ENCODE data around the gene VPS29. TPM values are rescaled to one million over a fixed set of nuclear protein-coding genes. Genes with fewer than 3 reads are reported as not detected.

Gene VPS29
- total and polyA plus RNA-seq, 9 of the 15 experiments (the other 6 are each of a cell fraction or from before 2014, with no cell fraction given): 85.8 to 638 (median 272) TPM

- DNase-seq (ENCODE audit: extremely low read depth in 1 of 4, low spot score in 3 of 4) (no peak), ATAC-seq (no peak), FAIRE-seq (no peak)
- Histone ChIP-seq H4K20me1 (replicated peaks; ENCODE audit: control insufficient read depth, insufficient read depth, low read length) (no peaks in the 10 kb centered on the region; the same call in 1 of the 2 replicates), H3K9ac (ENCODE audit: insufficient read depth in 1 of 2, low read depth in 2 of 2, low read length in 2 of 2) (peak overlapping the region in 1 of 2 experiments; percentile 2; a peak in 1 of 4 replicates), H3K36me3 (ENCODE audit: control insufficient read depth, insufficient read depth, low read length) (peaks cover 42% of the 10 kb centered on the region), H3K79me2 (ENCODE audit: control insufficient read depth, insufficient read depth, low read length) (peaks cover 53% of the 10 kb centered on the region), H3K9me3 (replicated peaks; ENCODE audit: control insufficient read depth, insufficient read depth, low read depth, low read length) (no peaks in the 10 kb centered on the region), H2AFZ (ENCODE audit: low read depth, low read length) (no peak overlapping the region), H3K4me2 (ENCODE audit: insufficient read depth, low read length) (no peak overlapping the region), H3K27me3 (ENCODE audit: control insufficient read depth in 2 of 2, insufficient read depth in 2 of 2, low read length in 2 of 2) (no peaks in the 10 kb centered on the region), H3K27ac (ENCODE audit: extremely low read depth, low read depth, low read length) (no peak overlapping the region; the same call in 2 of the 3 replicates), H3K4me3 (no peak overlapping the region), H3K9me1 (ENCODE audit: control insufficient read depth, insufficient read depth, low read length) (no peaks in the 10 kb centered on the region), H3K4me1 (replicated peaks in 1 of 2; ENCODE audit: control insufficient read depth in 2 of 2, insufficient read depth in 2 of 2, low read length in 2 of 2) (peaks cover 25 to 31% of the 10 kb centered on the region in 2 experiments; a peak in 4 of 5 replicates)
- ChIA-PET POLR2A (interaction anchor here (1.4 kb wide), 1 partner anchor 15 kb away, joined by 4 read pairs; the partner anchor contains the start of gene ARPC3), CTCF (ENCODE audit: low intra/inter-chr PET ratio) (no interaction called here)
- TF ChIP-seq U2AF2 (optimal IDR thresholded peaks at IDR 0.05; ENCODE audit: low read depth, low read length): no peak
- no peak for TF ChIP-seq NELFE (IDR thresholded peaks at IDR 0.05; ENCODE audit: insufficient read depth, insufficient read length)
- TF ChIP-seq ZNF507 (tag; conservative IDR thresholded peaks at IDR 0.05): no peak
- no peak for TF ChIP-seq BMI1 (IDR thresholded peaks at IDR 0.05; ENCODE audit: low read length)
- no peak for TF ChIP-seq ZNF780A (CRISPR knock-in tag; IDR thresholded peaks at IDR 0.05)
- TF ChIP-seq TRIM28 (IDR thresholded peaks at IDR 0.05): no peak
- no peak for TF ChIP-seq JUNB (CRISPR knock-in tag; conservative IDR thresholded peaks at IDR 0.05)
- no peak for TF ChIP-seq STAT5A (IDR thresholded peaks at IDR 0.05; ENCODE audit: borderline replicate concordance, low read length)
- no peak for TF ChIP-seq PHF20 (IDR thresholded peaks at IDR 0.05; ENCODE audit: partially characterized antibody)
- in situ Hi-C loops (cut with MboI): loop anchor here (5.0 kb wide), 1 partner anchor 142 kb away; no protein-coding TSS in a partner anchor
- intact Hi-C loops (cut with micrococcal nuclease): no loop called here
- 87% methylated on average over 2 of the region's 2 CpGs for WGBS (ENCODE audit: insufficient coverage, low coverage, missing lambda C conversion rate)
- no TSS peak for BruUV-seq (replicated peaks)
These were observed 36.9 kb downstream of the VPS29 start for GRCh38 chr12:110465024-110465423.

All from K562 (cell line).